GM12878 (cell line): ENCODE results near the gene HIRIP3. TPM values are rescaled to one million over a fixed set of nuclear protein-coding genes. Genes with fewer than 3 reads are reported as not detected.

Experiments used
- ATAC-seq: fragments of 200-7000 bp; cut with Tn5 transposase; 3 replicates; pipeline ENCODE4 v1.9.1; 2020; ENCODE audit warnings: mild to moderate bottlenecking, moderate library complexity
- BruUV-seq: library from RNA; stranded (reverse); fragments of 400-500 nt; replicated peaks from 2 replicates; lab custom pipeline; 2021; lab: Mats Ljungman, UMichigan
- CTCF ChIA-PET: fragments of 300-600 bp; sonication (Branson Sonifier 250); formaldehyde crosslinking; extraction: SDS; loops from one replicate; lab custom pipeline; 2021; ENCODE audit warnings: inconsistent platforms; lab: Yijun Ruan, JAX
- POLR2A ChIA-PET: fragments of 350-600 bp; formaldehyde crosslinking; extraction: SDS; loops from one replicate; lab custom pipeline; 2021; ENCODE audit warnings: inconsistent platforms; lab: Charles Lee
- RAD21 ChIA-PET: fragments of 300-600 bp; sonication (Branson Sonifier 250); formaldehyde crosslinking; loops from one replicate; lab custom pipeline; 2023; ENCODE audit warnings: antibody characterized with exemption; ENCODE audit not compliant: unreplicated experiment; lab: Charles Lee
- SMC1A ChIA-PET: fragments of 300-600 bp; sonication (Branson Sonifier 250); formaldehyde crosslinking; loops from one replicate; lab custom pipeline; 2023; ENCODE audit not compliant: unreplicated experiment, uncharacterized antibody; lab: Charles Lee
- DNase-seq: peaks from one replicate; pipeline ENCODE4 v3.0.0-alpha.2; 2011; ENCODE audit warnings: low read depth, low spot score
- FAIRE-seq: peaks from 3 replicates; lab custom pipeline; 2011; peaks lifted over from hg19 to GRCh38; lab: Jason Lieb, UNC
- H2AFZ ChIP-seq: 2 replicates; pipeline ENCODE4 v1.6.0; 2011; ENCODE audit warnings: low read depth, low read length, control low read depth; ENCODE audit not compliant: control insufficient read depth
- H3K27ac ChIP-seq: 2 replicates; pipeline ENCODE4 v1.5.1; 2011; ENCODE audit warnings: control low read depth; ENCODE audit not compliant: control insufficient read depth, insufficient read depth
- H3K27me3 ChIP-seq, 2 experiments: replicated peaks in 1 of 2; 2 replicates each; pipeline versions ENCODE4 v1.6.0 to v1.6.1; 2011; ENCODE audit warnings: low read length in 1 of 2; ENCODE audit not compliant: control insufficient read depth in 2 of 2, insufficient read depth in 2 of 2
- H3K36me3 ChIP-seq, 2 experiments: 2 replicates each; pipeline ENCODE4 v1.5.1; 2011; ENCODE audit warnings: low read length in 1 of 2; ENCODE audit not compliant: control insufficient read depth in 2 of 2, insufficient read depth in 2 of 2
- H3K4me1 ChIP-seq: 2 replicates; pipeline ENCODE4 v1.6.1; 2011; ENCODE audit warnings: mild to moderate bottlenecking, low read length, moderate library complexity, mixed read lengths; ENCODE audit not compliant: control insufficient read depth, insufficient read depth
- H3K4me2 ChIP-seq: 2 replicates; pipeline ENCODE4 v1.6.0; 2011; ENCODE audit warnings: control low read depth; ENCODE audit not compliant: control insufficient read depth, insufficient read depth
- H3K4me3 ChIP-seq: fragments of 200-600 bp; sonication (generic); 2 replicates; pipeline ENCODE4 v1.5.1; 2016
- H3K79me2 ChIP-seq: 2 replicates; pipeline ENCODE4 v1.6.0; 2011; ENCODE audit warnings: low read length; ENCODE audit not compliant: control insufficient read depth, insufficient read depth
- H3K9ac ChIP-seq: 2 replicates; pipeline ENCODE4 v1.8.0; 2011; ENCODE audit warnings: low read length, control low read depth, mixed read lengths; ENCODE audit not compliant: control insufficient read depth, insufficient read depth
- H3K9me3 ChIP-seq: replicated peaks from 3 replicates; pipeline ENCODE4 v1.5.1; 2011; ENCODE audit warnings: mild to moderate bottlenecking, low read length; ENCODE audit not compliant: control insufficient read depth, insufficient read depth
- H4K20me1 ChIP-seq: 2 replicates; pipeline ENCODE4 v1.6.0; 2011; ENCODE audit not compliant: control insufficient read depth, insufficient read depth
- BMI1 ChIP-seq: fragments of 450-650 bp; IDR thresholded peaks from 2 replicates; pipeline ENCODE4 v1.6.1; 2016; ENCODE audit warnings: mild to moderate bottlenecking, moderate library complexity, borderline replicate concordance
- MAX ChIP-seq: IDR thresholded peaks from 2 replicates; pipeline ENCODE4 v1.6.1; 2012; ENCODE audit warnings: low read depth, low read length, improper control_type of control experiment
- MTA2 ChIP-seq: fragments of 450-650 bp; IDR thresholded peaks from 2 replicates; pipeline ENCODE4 v1.6.1; 2016; ENCODE audit warnings: low read depth, mild to moderate bottlenecking, moderate library complexity
- SKIL ChIP-seq: fragments of 450-650 bp; IDR thresholded peaks from 2 replicates; pipeline ENCODE4 v1.6.1; 2017; ENCODE audit warnings: mild to moderate bottlenecking, low read depth, inconsistent platforms; ENCODE audit not compliant: poor library complexity, severe bottlenecking
- SRF ChIP-seq, 2 experiments: IDR thresholded peaks; 2 replicates each; pipeline ENCODE4 v1.6.1; 2011; ENCODE audit warnings: low read depth in 2 of 2, low read length in 2 of 2, mild to moderate bottlenecking in 1 of 2, moderate library complexity in 1 of 2
- TAF1 ChIP-seq: IDR thresholded peaks from 2 replicates; pipeline ENCODE4 v1.6.1; 2011; ENCODE audit warnings: mild to moderate bottlenecking, low read depth, low read length, borderline replicate concordance
- WGBS: methylation state at CpG from one replicate; pipeline ENCODE4 v1.1.6; 2016; ENCODE audit warnings: low lambda C conversion rate; ENCODE audit not compliant: insufficient replicate concordance, insufficient coverage; ENCODE audit errors: missing lambda C conversion rate; 5-methylcytosine and 5-hydroxymethylcytosine counted together
- in situ Hi-C: fragments of 300-500 bp; cut with MboI; formaldehyde crosslinking; loops from 9 replicates; pipeline ENCODE4 v1.14.3; 2018; ENCODE audit warnings: mixed read lengths
- intact Hi-C: fragments of 100-400 bp; cut with micrococcal nuclease; formaldehyde crosslinking; loops from one replicate; pipeline ENCODE4 v1.14.2; 2022; ENCODE audit not compliant: unreplicated experiment
- polyA plus RNA-seq, 11 experiments: library from polyadenylated mRNA; depleted of rRNA in 4 of 11; unstranded in 6 of 11; stranded (reverse) in 5 of 11; fragments of >200 nt; fragmentation: Nextera tagmentation in 4 of 11; fragmentation: Illumina TruSeq in 1 of 11; extraction: Ambion mirVana in 4 of 11; extraction: Trizol in 1 of 11; gene quantifications; 1 replicate in 1 of 11; 2 replicates in 10 of 11; pipeline versions ENCODE4 v1.2.1 to v1.2.3, GENCODE V29; 2011 to 2016; ENCODE audit warnings: inconsistent platforms in 2 of 11, missing spikeins in 2 of 11, low read depth in 1 of 11
- total RNA-seq, 4 experiments: library from RNA; depleted of rRNA in 3 of 4; stranded (reverse); fragments of >200 nt in 3 of 4; fragmentation: Illumina TruSeq in 1 of 4; extraction: Trizol in 1 of 4; gene quantifications; 2 replicates each; pipeline versions ENCODE4 v1.2.1 to v1.2.3, GENCODE V29; 2013 to 2021

The HIRIP3 gene
- total and polyA plus RNA-seq, 10 of the 15 experiments (the other 5 are each of a cell fraction or from before 2014, with no cell fraction given): 4.1 to 43.5 (median 23.9) TPM

GRCh38 chr16:29984764-29985147, 10.7 kb downstream of the HIRIP3 start:
- POLR2A ChIA-PET: no interaction called here
- Histone ChIP-seq H3K4me1 (no peaks in the 10 kb centered on the region), H2AFZ (no peak overlapping the region), H4K20me1 (no peaks in the 10 kb centered on the region), H3K79me2 (no peaks in the 10 kb centered on the region), H3K4me3 (no peak overlapping the region), H3K36me3 (peaks cover 21 to 41% of the 10 kb centered on the region in 2 experiments), H3K9ac (no peak overlapping the region), H3K4me2 (no peak overlapping the region), H3K27me3 (no peaks in the 10 kb centered on the region), H3K9me3 (no peaks in the 10 kb centered on the region), H3K27ac (no peak overlapping the region)
- CTCF ChIA-PET: no interaction called here
- DNase-seq (no peak), FAIRE-seq (no peak), ATAC-seq (no peak)
- BruUV-seq: no TSS peak
- 88% methylated on average over 5 of the region's 5 CpGs for WGBS
- RAD21 ChIA-PET: no interaction called here
- TF ChIP-seq MTA2 (no peak), SKIL (no peak), BMI1 (no peak), TAF1 (no peak), MAX (no peak), SRF (IDR thresholded peaks at IDR 0.05; ENCODE audit: low read depth in 2 of 2, low read length in 2 of 2) (no peak)
- in situ Hi-C loops (no loop called here), intact Hi-C loops (no loop called here)
- SMC1A ChIA-PET: no interaction called here
